HCT116 (cell line): Measurements from ENCODE around the gene DAZAP1. TPM values are rescaled to one million over a fixed set of nuclear protein-coding genes. Genes with fewer than 3 reads are reported as not detected.

ENCODE experiments used
- ATAC-seq: fragments of 200-7000 bp; cut with Tn5 transposase; 2 replicates; pipeline ENCODE4 v1.9.1; 2020; ENCODE audit warnings: mild to moderate bottlenecking, moderate library complexity
- BruUV-seq: library from RNA; stranded (reverse); fragments of 400-500 nt; replicated peaks from 2 replicates; lab custom pipeline; 2021; lab: Mats Ljungman, UMichigan
- CTCF ChIA-PET: fragments of 300-600 bp; sonication (Branson Sonifier 250); formaldehyde crosslinking; loops from one replicate; lab custom pipeline; 2021; ENCODE audit warnings: antibody characterized with exemption; lab: Charles Lee
- POLR2A ChIA-PET: fragments of 300-600, 350-600 bp; sonication (Branson Sonifier 250); formaldehyde crosslinking; loops from one replicate; lab custom pipeline; 2021; ENCODE audit warnings: antibody characterized with exemption; lab: Charles Lee
- RAD21 ChIA-PET, 2 experiments: fragments of 300-600 bp; sonication (Branson Sonifier 250); formaldehyde crosslinking; loops; one replicate each; lab custom pipeline; 2023; ENCODE audit warnings: low total read pairs in 2 of 2; ENCODE audit not compliant: uncharacterized antibody in 2 of 2, unreplicated experiment in 2 of 2, low non-redundant PET in 1 of 2; lab: Charles Lee
- DNase-seq: peaks from one replicate; pipeline ENCODE4 v3.0.0-alpha.2; 2010; ENCODE audit warnings: low read depth, low spot score
- H2AFZ ChIP-seq: fragments of 200-600 bp; shearing (Covaris generic), sonication (generic); 2 replicates; pipeline ENCODE4 v1.6.1; 2017; ENCODE audit warnings: low read depth, mixed run types, mixed read lengths, antibody characterized with exemption, low read length; ENCODE audit not compliant: poor library complexity, severe bottlenecking
- H3K27ac ChIP-seq: 2 replicates; pipeline ENCODE4 v1.5.1; 2012; ENCODE audit warnings: low read depth, low read length
- H3K27me3 ChIP-seq: fragments of 200-600 bp; sonication (generic); 2 replicates; pipeline ENCODE4 v1.6.1; 2016; ENCODE audit warnings: mixed run types, low read length, mixed read lengths; ENCODE audit not compliant: insufficient read depth
- H3K36me3 ChIP-seq, 2 experiments: fragments of 200-500 bp in 1 of 2; fragments of 200-600 bp in 1 of 2; sonication (Bioruptor generic) in 1 of 2; sonication (generic) in 1 of 2; 2 replicates each; pipeline versions ENCODE4 v1.5.1 to v1.6.1; 2014 to 2016; ENCODE audit warnings: low read length in 2 of 2, inconsistent platforms in 1 of 2, mixed read lengths in 1 of 2, mixed run types in 1 of 2; ENCODE audit not compliant: insufficient read depth in 2 of 2, control insufficient read depth in 1 of 2
- H3K4me1 ChIP-seq, 2 experiments: fragments of 200-600 bp in 1 of 2; sonication (generic) in 1 of 2; 2 replicates each; pipeline versions ENCODE4 v1.5.1 to v1.6.1; 2012 to 2017; ENCODE audit warnings: low read length in 2 of 2, inconsistent platforms in 1 of 2, mild to moderate bottlenecking in 1 of 2, mixed read lengths in 1 of 2, mixed run types in 1 of 2, moderate library complexity in 1 of 2; ENCODE audit not compliant: insufficient read depth in 2 of 2, control insufficient read depth in 1 of 2
- H3K4me2 ChIP-seq: fragments of 200-600 bp; sonication (generic); 2 replicates; pipeline ENCODE4 v1.6.1; 2017; ENCODE audit warnings: mixed run types, low read length, mixed read lengths
- H3K4me3 ChIP-seq, 2 experiments: fragments of 200-600 bp in 1 of 2; sonication (generic) in 1 of 2; replicated peaks in 1 of 2; 2 replicates each; pipeline ENCODE4 v1.5.1; 2011 to 2016; ENCODE audit warnings: low read length in 2 of 2, control low read depth in 1 of 2, low read depth in 1 of 2, mild to moderate bottlenecking in 1 of 2, mixed read lengths in 1 of 2, mixed run types in 1 of 2
- H3K79me2 ChIP-seq: fragments of 200-600 bp; sonication (generic); 2 replicates; pipeline ENCODE4 v1.6.1; 2017; ENCODE audit warnings: mild to moderate bottlenecking, mixed run types, low read length, moderate library complexity, mixed read lengths; ENCODE audit not compliant: insufficient read depth
- H3K9ac ChIP-seq: fragments of 200-600 bp; sonication (generic); 2 replicates; pipeline ENCODE4 v1.6.1; 2016; ENCODE audit warnings: low read length, mixed read lengths
- H3K9me2 ChIP-seq: fragments of 200-600 bp; sonication (generic), shearing (Covaris generic); 2 replicates; pipeline ENCODE4 v1.6.1; 2017; ENCODE audit warnings: mixed run types, mild to moderate bottlenecking, moderate library complexity; ENCODE audit not compliant: insufficient read depth
- H3K9me3 ChIP-seq, 2 experiments: fragments of 200-500 bp in 1 of 2; fragments of 200-600 bp in 1 of 2; sonication (Bioruptor generic) in 1 of 2; sonication (generic) in 1 of 2; 2 replicates each; pipeline ENCODE4 v1.6.1; 2014 to 2017; ENCODE audit warnings: low read length in 2 of 2, mixed read lengths in 2 of 2, inconsistent platforms in 1 of 2, low read depth in 1 of 2, mild to moderate bottlenecking in 1 of 2, mixed run types in 1 of 2, moderate library complexity in 1 of 2; ENCODE audit not compliant: control insufficient read depth in 1 of 2, insufficient read depth in 1 of 2
- H4K20me1 ChIP-seq: fragments of 200-600 bp; sonication (generic), shearing (Covaris generic); 2 replicates; pipeline ENCODE4 v1.6.1; 2017; ENCODE audit warnings: mixed run types, mild to moderate bottlenecking, moderate library complexity; ENCODE audit not compliant: insufficient read depth
- CBX3 ChIP-seq: IDR thresholded peaks from 2 replicates; pipeline ENCODE4 v1.6.1; 2012; ENCODE audit warnings: low read depth
- MAX ChIP-seq: IDR thresholded peaks from 2 replicates; pipeline ENCODE4 v1.6.1; 2012
- SP1 ChIP-seq: IDR thresholded peaks from 2 replicates; pipeline ENCODE4 v1.6.1; 2012; ENCODE audit warnings: low read depth
- SRF ChIP-seq: IDR thresholded peaks from 2 replicates; pipeline ENCODE4 v1.6.1; 2012; ENCODE audit warnings: low read depth
- ZBTB33 ChIP-seq: IDR thresholded peaks from 2 replicates; pipeline ENCODE4 v1.6.1; 2011; ENCODE audit warnings: mild to moderate bottlenecking, low read length, moderate library complexity; ENCODE audit not compliant: insufficient replicate concordance; ENCODE audit errors: extremely low read depth
- ZFX ChIP-seq: fragments of 450-650 bp; IDR thresholded peaks from 2 replicates; pipeline ENCODE4 v1.6.1; 2017
- ZNF274 ChIP-seq: fragments of 200-500 bp; sonication (Bioruptor generic); IDR thresholded peaks from 2 replicates; pipeline ENCODE4 v1.6.1; 2014; ENCODE audit warnings: mild to moderate bottlenecking, low read depth, low read length, inconsistent platforms
- intact Hi-C: fragments of 100-400 bp; cut with micrococcal nuclease; formaldehyde crosslinking; loops from 2 replicates; pipeline ENCODE4 v1.10.0; 2022
- total RNA-seq: library from RNA; stranded (reverse); gene quantifications from one replicate; pipeline ENCODE4 v1.2.1, GENCODE V29; 2021; ENCODE audit not compliant: unreplicated experiment

The DAZAP1 gene
- total RNA-seq, 1 experiment from 2014 or later: 191 TPM

DNA sequence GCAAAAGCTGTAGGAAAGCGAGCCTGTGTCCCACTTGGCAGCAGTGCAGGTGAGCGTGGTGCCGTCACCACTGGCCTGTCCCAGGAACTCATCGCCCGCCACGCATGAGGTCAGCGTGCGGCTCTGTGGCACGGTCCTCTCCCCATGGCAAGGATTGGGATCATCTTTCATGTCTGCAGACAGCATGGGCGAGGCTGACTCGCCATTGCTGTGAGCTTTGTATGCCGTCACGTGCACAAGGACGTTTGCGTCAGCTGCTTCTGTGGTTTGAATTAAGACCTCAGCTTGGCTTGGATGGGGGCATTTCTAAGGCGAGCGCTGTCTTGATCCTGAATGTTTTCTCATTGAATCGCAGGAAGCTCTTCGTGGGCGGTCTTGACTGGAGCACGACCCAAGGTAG, 9.8 kb downstream of the DAZAP1 start (continued):
- no peak for TF ChIP-seq ZBTB33

DNA sequence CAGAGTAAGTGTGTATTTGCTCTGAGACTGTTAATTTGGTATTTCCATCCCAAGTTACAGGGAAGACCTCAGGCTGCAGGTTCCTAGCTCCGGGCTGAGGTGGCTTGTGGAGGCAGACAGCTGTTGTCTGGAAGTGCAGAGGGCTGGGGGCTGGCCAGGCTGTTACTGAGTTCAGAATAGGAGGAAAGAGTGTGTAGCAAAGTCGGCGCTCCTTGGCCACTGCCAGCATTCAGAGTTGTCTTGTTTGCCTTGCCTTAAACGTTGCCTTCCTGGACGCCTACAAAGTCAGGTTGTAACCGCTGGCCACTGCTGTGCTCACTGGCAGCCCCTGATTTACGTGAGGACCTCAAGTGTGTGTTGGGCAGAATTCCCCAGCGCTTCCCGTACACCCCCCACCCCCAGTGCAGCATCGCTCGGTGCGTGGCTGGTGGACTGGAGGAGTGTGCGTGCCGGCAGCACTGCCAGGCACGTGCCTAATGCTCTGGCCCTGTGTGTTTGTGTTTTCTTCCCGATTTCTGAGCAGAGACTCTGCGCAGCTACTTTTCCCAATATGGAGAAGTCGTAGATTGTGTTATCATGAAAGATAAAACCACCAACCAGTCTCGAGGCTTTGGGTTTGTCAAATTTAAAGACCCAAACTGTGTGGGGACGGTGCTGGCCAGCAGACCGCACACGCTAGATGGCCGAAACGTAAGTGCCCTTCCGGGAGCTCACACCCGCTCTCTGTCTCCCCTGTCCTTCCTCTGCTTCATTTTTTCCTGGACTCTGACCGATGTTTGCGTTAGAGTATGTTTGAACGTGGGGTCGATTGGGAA, 10.5 kb downstream of the DAZAP1 start:
- Histone ChIP-seq H3K9me3 (no peaks in the 10 kb centered on the region), H3K4me2 (no peak overlapping the region), H3K4me1 (peaks cover 19 to 34% of the 10 kb centered on the region in 2 experiments; a peak in 3 of 4 replicates)
- BruUV-seq: no TSS peak
- TF ChIP-seq ZBTB33 (no peak), SRF (no peak), CBX3 (no peak), ZNF274 (no peak), SP1 (no peak), ZFX (no peak), MAX (no peak)
- TF ChIP-seq, all 23 proteins: peak for 0
- ChIA-PET POLR2A (no interaction called here), CTCF (no interaction called here), RAD21 (no interaction called here)
- H3K36me3 ChIP-seq: peaks cover 33 to 74% of the 10 kb centered on the region in 2 experiments
- intact Hi-C loops: no loop called here
- H3K27me3 ChIP-seq: no peaks in the 10 kb centered on the region
- H2AFZ ChIP-seq: no peak overlapping the region
- H3K27ac ChIP-seq: no peak overlapping the region; the same call in 1 of the 2 replicates
- H4K20me1 ChIP-seq: peaks cover 21% of the 10 kb centered on the region; the same call in 1 of the 2 replicates
- DNase-seq: no peak
- no peak overlapping the region for H3K9ac ChIP-seq
- no peaks in the 10 kb centered on the region for H3K9me2 ChIP-seq
- H3K79me2 ChIP-seq: peaks cover 96% of the 10 kb centered on the region
- no peak overlapping the region for H3K4me3 ChIP-seq
- ATAC-seq: no peak
